Activated CD8-positive, alpha-beta T cell treated with anti-CD3 and anti-CD28 coated beads for 36 hours (primary cell): ENCODE results near the gene FBP2. TPM values are rescaled to one million over a fixed set of nuclear protein-coding genes. Genes with fewer than 3 reads are reported as not detected.

Experiments
- ATAC-seq: fragments of 200-7000 bp; cut with Tn5 transposase; one replicate; pipeline ENCODE4 v1.10.0; 2021; ENCODE audit warnings: mild to moderate bottlenecking, moderate library complexity
- CTCF ChIA-PET: fragments of 350-600 bp; sonication (Branson Sonifier 250); formaldehyde crosslinking; loops from one replicate; lab custom pipeline; 2021; ENCODE audit warnings: antibody characterized with exemption; lab: Charles Lee
- POLR2A ChIA-PET: fragments of 350-600 bp; sonication (Branson Sonifier 250); formaldehyde crosslinking; loops from one replicate; lab custom pipeline; 2021; ENCODE audit warnings: antibody characterized with exemption; lab: Charles Lee
- DNase-seq: peaks from one replicate; pipeline ENCODE4 v3.0.0-alpha.2; 2020
- H3K27ac Mint-ChIP-seq: one replicate; pipeline ENCODE4 v1.8.0; 2021; ENCODE audit warnings: mild to moderate bottlenecking, mixed read lengths
- H3K27me3 Mint-ChIP-seq: one replicate; pipeline ENCODE4 v1.8.0; 2021; ENCODE audit warnings: mixed read lengths
- H3K36me3 Mint-ChIP-seq: one replicate; pipeline ENCODE4 v1.8.0; 2021; ENCODE audit warnings: low read depth, mixed read lengths
- H3K4me1 Mint-ChIP-seq: one replicate; pipeline ENCODE4 v1.8.0; 2021; ENCODE audit warnings: low read depth, mixed read lengths
- H3K4me3 Mint-ChIP-seq: one replicate; pipeline ENCODE4 v1.8.0; 2021; ENCODE audit warnings: mild to moderate bottlenecking, moderate library complexity, mixed read lengths
- H3K9me3 Mint-ChIP-seq: one replicate; pipeline ENCODE4 v1.8.0; 2021; ENCODE audit warnings: mixed read lengths
- intact Hi-C: fragments of 100-400 bp; cut with micrococcal nuclease; formaldehyde crosslinking; loops from one replicate; pipeline ENCODE4 v1.10.0; 2022
- total RNA-seq, 2 experiments: library from RNA; stranded (reverse); gene quantifications; one replicate each; pipeline ENCODE4 v1.2.3, GENCODE V29; 2021
- TF ChIP-seq, protein P1 (sequence below): fragments of 200-600 bp; IDR thresholded peaks from one replicate; pipeline ENCODE4 v1.8.0; 2022; ENCODE audit warnings: antibody characterized with exemption, mild to moderate bottlenecking

Gene FBP2
- total RNA-seq, 2 experiments from 2014 or later = not detected

DNA sequence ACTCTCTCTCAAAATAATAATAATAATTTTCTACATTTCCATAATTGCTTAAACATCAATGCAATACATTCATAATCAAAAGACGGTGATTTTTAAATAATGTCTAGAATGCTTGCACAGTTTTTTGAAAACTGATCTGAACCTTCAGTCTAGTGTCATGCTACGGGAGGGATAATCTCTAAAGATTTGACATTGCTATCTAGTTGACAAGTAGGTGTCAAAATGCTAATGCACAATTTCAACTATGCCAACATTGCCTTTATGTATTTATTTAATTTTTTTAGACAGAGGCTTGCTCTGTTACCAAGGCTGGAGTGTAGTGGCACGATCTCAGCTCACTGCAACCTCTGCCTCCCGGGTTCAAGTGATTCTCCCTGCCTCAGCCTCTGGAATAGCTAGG is 54.7 kb downstream of the FBP2 start:
- ATAC-seq (no peak), DNase-seq (no peak)
- ChIA-PET POLR2A (no interaction called here), CTCF (no interaction called here)
- H3K9me3 Mint-ChIP-seq = no peaks in the 10 kb centered on the region
- TF ChIP-seq, protein P1, sequence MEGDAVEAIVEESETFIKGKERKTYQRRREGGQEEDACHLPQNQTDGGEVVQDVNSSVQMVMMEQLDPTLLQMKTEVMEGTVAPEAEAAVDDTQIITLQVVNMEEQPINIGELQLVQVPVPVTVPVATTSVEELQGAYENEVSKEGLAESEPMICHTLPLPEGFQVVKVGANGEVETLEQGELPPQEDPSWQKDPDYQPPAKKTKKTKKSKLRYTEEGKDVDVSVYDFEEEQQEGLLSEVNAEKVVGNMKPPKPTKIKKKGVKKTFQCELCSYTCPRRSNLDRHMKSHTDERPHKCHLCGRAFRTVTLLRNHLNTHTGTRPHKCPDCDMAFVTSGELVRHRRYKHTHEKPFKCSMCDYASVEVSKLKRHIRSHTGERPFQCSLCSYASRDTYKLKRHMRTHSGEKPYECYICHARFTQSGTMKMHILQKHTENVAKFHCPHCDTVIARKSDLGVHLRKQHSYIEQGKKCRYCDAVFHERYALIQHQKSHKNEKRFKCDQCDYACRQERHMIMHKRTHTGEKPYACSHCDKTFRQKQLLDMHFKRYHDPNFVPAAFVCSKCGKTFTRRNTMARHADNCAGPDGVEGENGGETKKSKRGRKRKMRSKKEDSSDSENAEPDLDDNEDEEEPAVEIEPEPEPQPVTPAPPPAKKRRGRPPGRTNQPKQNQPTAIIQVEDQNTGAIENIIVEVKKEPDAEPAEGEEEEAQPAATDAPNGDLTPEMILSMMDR = no peak
- H3K27me3 Mint-ChIP-seq = peaks cover 4% of the 10 kb centered on the region
- intact Hi-C loops = no loop called here
- no peak overlapping the region for H3K4me3 Mint-ChIP-seq
- no peak overlapping the region for H3K27ac Mint-ChIP-seq
- H3K4me1 Mint-ChIP-seq = no peaks in the 10 kb centered on the region
- H3K36me3 Mint-ChIP-seq = no peaks in the 10 kb centered on the region

DNA sequence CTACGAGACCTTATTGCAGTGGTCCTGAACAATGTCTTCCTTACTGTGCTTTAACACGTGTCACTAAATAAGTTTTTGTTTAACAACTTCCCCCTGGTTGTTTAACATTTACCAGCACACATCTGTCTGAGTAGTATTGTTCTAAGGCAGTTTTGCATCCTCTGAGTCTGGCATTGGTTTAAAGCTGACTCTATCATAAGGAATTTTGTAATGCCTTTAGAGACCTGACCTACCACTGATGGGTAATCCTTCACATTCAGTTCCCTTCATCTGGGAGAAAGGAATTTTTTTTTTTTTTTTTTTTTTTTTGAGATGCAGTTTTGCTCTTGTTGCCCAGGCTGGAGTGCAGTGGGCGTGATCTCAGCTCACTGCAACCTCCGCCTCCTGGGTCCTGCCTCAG is 58.7 kb downstream of the FBP2 start:
- H3K36me3 Mint-ChIP-seq = no peaks in the 10 kb centered on the region
- no peak for ATAC-seq
- TF ChIP-seq, protein P1 = no peak

DNA sequence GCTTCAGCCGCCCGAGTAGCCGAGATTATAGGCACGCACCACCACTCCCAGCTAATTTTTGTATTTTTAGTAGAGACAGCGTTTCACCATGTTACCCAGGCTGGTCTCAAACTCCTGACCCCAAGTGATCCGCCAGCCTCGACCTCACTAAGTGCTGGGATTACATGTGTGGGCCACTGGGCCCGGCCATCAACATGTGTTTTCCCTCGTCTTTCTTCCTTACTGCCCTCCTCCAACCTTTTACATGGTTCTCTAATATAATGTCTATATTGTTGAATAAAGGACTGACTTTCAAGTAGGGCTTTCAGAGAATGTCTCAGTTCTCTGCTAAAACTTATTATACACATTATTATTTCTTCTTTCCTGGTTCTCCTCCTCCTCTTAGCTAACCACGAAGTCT is 60.0 kb downstream of the FBP2 start:
- ChIA-PET POLR2A (no interaction called here), CTCF (no interaction called here)
- TF ChIP-seq, protein P1 = no peak
- H3K4me1 Mint-ChIP-seq = no peaks in the 10 kb centered on the region
- no peak for ATAC-seq
- intact Hi-C loops = no loop called here
- H3K9me3 Mint-ChIP-seq = no peaks in the 10 kb centered on the region
- peaks cover 10% of the 10 kb centered on the region for H3K27me3 Mint-ChIP-seq
- H3K36me3 Mint-ChIP-seq = no peaks in the 10 kb centered on the region
- no peak for DNase-seq
- no peak overlapping the region for H3K27ac Mint-ChIP-seq
- no peak overlapping the region for H3K4me3 Mint-ChIP-seq

More for the DNA sequence above, 58.7 kb downstream of the FBP2 start:
- intact Hi-C loops = no loop called here
- Mint-ChIP-seq H3K4me1 (no peaks in the 10 kb centered on the region), H3K27me3 (peaks cover 10% of the 10 kb centered on the region), H3K4me3 (no peak overlapping the region), H3K9me3 (no peaks in the 10 kb centered on the region), H3K27ac (no peak overlapping the region)
- POLR2A ChIA-PET = no interaction called here
- no peak for DNase-seq
- CTCF ChIA-PET = no interaction called here

DNA sequence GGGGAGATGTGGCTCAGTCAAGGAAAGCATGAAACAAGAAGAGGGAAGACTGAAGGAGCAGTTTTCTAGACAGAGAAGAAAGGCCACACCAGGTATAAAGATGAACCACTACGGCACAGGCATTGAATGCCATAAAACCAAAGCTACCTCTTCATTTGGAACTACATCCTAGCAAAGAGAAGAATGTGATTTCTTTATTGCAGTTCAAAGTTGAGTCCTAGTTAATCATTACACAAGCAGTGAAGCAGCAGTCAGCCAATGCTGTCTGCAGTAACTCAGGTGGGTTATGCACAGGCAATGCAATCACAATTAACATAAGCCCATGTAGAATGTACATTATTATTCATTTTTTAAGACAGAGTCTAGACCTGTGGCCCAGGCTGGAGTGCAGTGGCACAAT is 60.5 kb downstream of the FBP2 start:
- intact Hi-C loops = no loop called here
- CTCF ChIA-PET = no interaction called here
- no peak overlapping the region for H3K27ac Mint-ChIP-seq
- TF ChIP-seq, protein P1 = no peak
- ATAC-seq = no peak
- no peak overlapping the region for H3K4me3 Mint-ChIP-seq
- H3K36me3 Mint-ChIP-seq = no peaks in the 10 kb centered on the region
- DNase-seq = no peak
- H3K4me1 Mint-ChIP-seq = no peaks in the 10 kb centered on the region
- POLR2A ChIA-PET = no interaction called here
- H3K9me3 Mint-ChIP-seq = no peaks in the 10 kb centered on the region
- peaks cover 10% of the 10 kb centered on the region for H3K27me3 Mint-ChIP-seq

DNA sequence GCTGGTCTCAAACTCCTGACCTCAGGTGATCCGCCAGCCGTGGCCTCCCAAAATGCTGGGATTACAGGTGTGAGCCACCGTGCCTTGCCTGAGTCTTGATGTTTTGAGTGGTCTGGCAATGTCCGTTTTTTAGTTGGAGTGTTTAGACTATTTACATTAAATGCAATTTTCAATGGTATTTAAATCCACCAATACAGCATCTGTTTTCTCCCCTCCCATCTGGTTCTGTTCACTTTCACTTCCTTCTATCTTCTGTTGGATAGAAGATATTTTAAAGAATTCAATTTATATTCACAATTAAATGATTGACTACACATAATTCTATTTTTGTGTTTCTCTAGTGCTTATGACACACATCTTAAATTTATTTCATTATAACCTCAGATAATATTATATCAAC is 64.7 kb downstream of the FBP2 start:
- no peaks in the 10 kb centered on the region for H3K9me3 Mint-ChIP-seq
- TF ChIP-seq, protein P1 = no peak
- no peak overlapping the region for H3K27ac Mint-ChIP-seq
- ATAC-seq = no peak
- POLR2A ChIA-PET = no interaction called here
- CTCF ChIA-PET = no interaction called here
- no peaks in the 10 kb centered on the region for H3K36me3 Mint-ChIP-seq
- intact Hi-C loops = no loop called here
- H3K4me3 Mint-ChIP-seq = no peak overlapping the region
- H3K27me3 Mint-ChIP-seq = peaks cover 12% of the 10 kb centered on the region
- H3K4me1 Mint-ChIP-seq = no peaks in the 10 kb centered on the region
- no peak for DNase-seq
